Measurements from ENCODE around the gene STATH. TPM values are rescaled to one million over a fixed set of nuclear protein-coding genes. Genes with fewer than 3 reads are reported as not detected.
"Not testable (repeated sequence)": the region's sequence is repeated elsewhere in the genome, so short reads cannot be mapped to it uniquely, and the experiment has no call there.

Gene STATH
- total RNA-seq, 2 experiments from 2014 or later: not detected

DNA sequence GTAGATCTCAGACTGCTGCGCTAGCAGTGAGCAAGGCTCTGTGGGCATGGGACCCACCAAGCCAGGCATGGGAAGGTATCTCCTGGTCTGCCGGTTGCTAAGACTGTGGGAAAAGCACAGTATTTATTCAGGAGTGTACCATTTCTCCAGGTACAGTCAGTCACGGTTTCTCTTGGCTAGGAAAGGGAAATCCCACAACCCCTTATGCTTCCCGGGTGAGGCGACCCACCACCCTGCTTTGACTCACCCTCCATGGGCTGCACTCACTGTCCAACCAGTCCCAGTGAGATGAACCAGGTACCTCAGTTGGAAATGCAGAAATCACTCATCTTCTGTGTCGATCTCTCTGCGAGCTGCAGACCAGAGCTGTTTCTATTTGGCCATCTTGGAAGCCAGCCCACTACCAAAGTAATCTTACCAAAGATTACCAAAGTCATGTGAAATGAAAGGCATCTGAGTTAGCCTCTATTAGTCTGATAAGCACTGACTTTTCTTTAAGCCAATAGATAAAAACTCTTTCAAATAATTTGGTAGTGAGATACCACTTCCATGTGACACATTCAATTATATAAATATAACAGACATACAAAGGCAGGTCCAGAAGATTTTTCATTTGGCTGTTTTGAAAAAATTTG, 46.0 kb downstream of the STATH start:
- intact Hi-C loops (cut with DNase I, micrococcal nuclease): no loop called here
- H3K4me3 Mint-ChIP-seq: no peak overlapping the region
- CTCF ChIA-PET: no interaction called here
- Histone ChIP-seq H3K4me1 (ENCODE audit: insufficient read depth, low read length) (no peaks in the 10 kb centered on the region), H3K4me3 (ENCODE audit: low read length) (no peak overlapping the region), H3K27ac (ENCODE audit: low read depth in 1 of 2, low read length in 2 of 2) (no peak overlapping the region), H3K27me3 (ENCODE audit: control insufficient read depth in 1 of 2, insufficient read depth in 2 of 2, low read length in 2 of 2) (no peaks in the 10 kb centered on the region), H3K36me3 (ENCODE audit: insufficient read depth, low read length) (no peaks in the 10 kb centered on the region), H3K9me3 (ENCODE audit: control insufficient read depth in 1 of 2, insufficient read depth in 1 of 2, low read length in 2 of 2) (peaks cover 0 to 16% of the 10 kb centered on the region in 2 experiments)
- POLR2A ChIA-PET: no interaction called here
- no peak overlapping the region for H3K27ac Mint-ChIP-seq
- TF ChIP-seq, protein P1, sequence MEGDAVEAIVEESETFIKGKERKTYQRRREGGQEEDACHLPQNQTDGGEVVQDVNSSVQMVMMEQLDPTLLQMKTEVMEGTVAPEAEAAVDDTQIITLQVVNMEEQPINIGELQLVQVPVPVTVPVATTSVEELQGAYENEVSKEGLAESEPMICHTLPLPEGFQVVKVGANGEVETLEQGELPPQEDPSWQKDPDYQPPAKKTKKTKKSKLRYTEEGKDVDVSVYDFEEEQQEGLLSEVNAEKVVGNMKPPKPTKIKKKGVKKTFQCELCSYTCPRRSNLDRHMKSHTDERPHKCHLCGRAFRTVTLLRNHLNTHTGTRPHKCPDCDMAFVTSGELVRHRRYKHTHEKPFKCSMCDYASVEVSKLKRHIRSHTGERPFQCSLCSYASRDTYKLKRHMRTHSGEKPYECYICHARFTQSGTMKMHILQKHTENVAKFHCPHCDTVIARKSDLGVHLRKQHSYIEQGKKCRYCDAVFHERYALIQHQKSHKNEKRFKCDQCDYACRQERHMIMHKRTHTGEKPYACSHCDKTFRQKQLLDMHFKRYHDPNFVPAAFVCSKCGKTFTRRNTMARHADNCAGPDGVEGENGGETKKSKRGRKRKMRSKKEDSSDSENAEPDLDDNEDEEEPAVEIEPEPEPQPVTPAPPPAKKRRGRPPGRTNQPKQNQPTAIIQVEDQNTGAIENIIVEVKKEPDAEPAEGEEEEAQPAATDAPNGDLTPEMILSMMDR (IDR thresholded peaks at IDR 0.05): no peak
- H3K36me3 Mint-ChIP-seq (ENCODE audit: low read depth): no peaks in the 10 kb centered on the region
- H3K9me3 Mint-ChIP-seq: peaks cover 7% of the 10 kb centered on the region
- no peaks in the 10 kb centered on the region for H3K27me3 Mint-ChIP-seq
- no peak for DNase-seq
- H3K4me1 Mint-ChIP-seq (ENCODE audit: low read depth): no peaks in the 10 kb centered on the region
- ATAC-seq (ENCODE audit: poor library complexity): no peak

DNA sequence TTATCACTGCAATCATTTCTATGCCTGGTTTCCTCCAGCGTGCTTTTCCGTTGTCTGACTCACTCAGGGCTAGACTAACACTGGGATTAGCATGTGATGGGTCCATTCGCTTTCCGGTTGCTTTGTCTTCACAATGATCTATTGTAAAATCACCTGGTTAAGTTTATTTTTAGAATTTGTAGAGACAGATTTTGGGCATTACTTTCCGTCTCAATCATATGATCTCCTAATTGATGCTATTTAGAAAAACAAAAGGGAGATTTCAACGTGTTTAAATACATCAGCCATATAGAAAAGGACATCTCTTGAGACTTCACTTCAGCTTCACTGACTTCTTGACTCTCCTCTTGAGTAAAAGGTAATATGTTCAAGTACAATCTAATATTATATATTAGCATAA, 54.4 kb downstream of the STATH start, which contains the start of gene HTN1:
TSS of gene HTN1 (plus strand) at position 301 of the 400 bp plus-strand sequence. CDS start 2,639 bp downstream, outside the sequence.
- H3K4me1 Mint-ChIP-seq (ENCODE audit: low read depth); H3K36me3 ChIP-seq (ENCODE audit: insufficient read depth, low read length); H3K9me3 ChIP-seq (ENCODE audit: control insufficient read depth in 1 of 2, insufficient read depth in 1 of 2, low read length in 2 of 2); CTCF ChIA-PET; H3K36me3 Mint-ChIP-seq (ENCODE audit: low read depth); ATAC-seq (ENCODE audit: poor library complexity); DNase-seq; H3K27me3 Mint-ChIP-seq; POLR2A ChIA-PET; H3K4me3 Mint-ChIP-seq; H3K27me3 ChIP-seq (ENCODE audit: control insufficient read depth in 1 of 2, insufficient read depth in 2 of 2, low read length in 2 of 2); H3K27ac ChIP-seq (ENCODE audit: low read depth in 1 of 2, low read length in 2 of 2); H3K4me3 ChIP-seq (ENCODE audit: low read length); H3K4me1 ChIP-seq (ENCODE audit: insufficient read depth, low read length); H3K9me3 Mint-ChIP-seq; H3K27ac Mint-ChIP-seq; intact Hi-C loops (cut with DNase I, micrococcal nuclease): not testable (repeated sequence)

Other genes with a start within 250 kb of the STATH start
- gene SULT1B1, start 235.3 kb upstream of the STATH start, total RNA-seq: 10 to 100 TPM in 1 of 2 experiments, 1 to 10 TPM in 1; 9.4 to 10.2 TPM
- not detected for gene SULT1E1, start 135.8 kb upstream of the STATH start, total RNA-seq
- gene CSN1S1, start 64.9 kb upstream of the STATH start, total RNA-seq: not detected
- gene CSN2, start 30.2 kb upstream of the STATH start, total RNA-seq: not detected
- gene HTN3, start 32.5 kb downstream of the STATH start, total RNA-seq: not detected
- not detected for gene HTN1, start 54.5 kb downstream of the STATH start, total RNA-seq
- not detected for gene PRR27, start 158.3 kb downstream of the STATH start, total RNA-seq
- gene ODAM, start 199.8 kb downstream of the STATH start, total RNA-seq: not detected
- gene FDCSP, start 230.2 kb downstream of the STATH start, total RNA-seq: not detected
- gene CSN3, start 246.6 kb downstream of the STATH start, total RNA-seq: not detected